Effector memory CD4-positive, alpha-beta T cell (primary cell): ENCODE data around the gene PCDHA8.
"Not testable (repeated sequence)": the region's sequence is repeated elsewhere in the genome, so short reads cannot be mapped to it uniquely, and the experiment has no call there.

Experiments used
- DNase-seq, 3 donors: peaks; one replicate each; pipeline ENCODE4 v3.0.0-alpha.2; 2020
- H3K27ac ChIP-seq: 2 replicates; pipeline ENCODE4 v1.7.0; 2013; ENCODE audit warnings: mild to moderate bottlenecking, low read length, moderate library complexity; ENCODE audit not compliant: insufficient read depth, poor library complexity, severe bottlenecking
- H3K27me3 ChIP-seq: replicated peaks from 2 replicates; pipeline ENCODE4 v1.7.0; 2013; ENCODE audit warnings: mild to moderate bottlenecking, low read length; ENCODE audit not compliant: insufficient read depth, control insufficient read depth, poor library complexity, severe bottlenecking
- H3K36me3 ChIP-seq: 2 replicates; pipeline ENCODE4 v1.7.0; 2013; ENCODE audit warnings: mild to moderate bottlenecking, low read length, moderate library complexity; ENCODE audit not compliant: control insufficient read depth, insufficient read depth
- H3K4me1 ChIP-seq: 2 replicates; pipeline ENCODE4 v1.7.0; 2013; ENCODE audit warnings: low read length, mild to moderate bottlenecking; ENCODE audit not compliant: control insufficient read depth, insufficient read depth, poor library complexity, severe bottlenecking
- H3K4me3 ChIP-seq: 2 replicates; pipeline ENCODE4 v1.7.0; 2013; ENCODE audit warnings: low read length, low read depth, mild to moderate bottlenecking; ENCODE audit not compliant: insufficient read depth, poor library complexity, severe bottlenecking
- H3K9me3 ChIP-seq: 2 replicates; pipeline ENCODE4 v1.7.0; 2013; ENCODE audit warnings: mild to moderate bottlenecking, low read length, moderate library complexity; ENCODE audit not compliant: control insufficient read depth

PCDHA8 gene

DNA sequence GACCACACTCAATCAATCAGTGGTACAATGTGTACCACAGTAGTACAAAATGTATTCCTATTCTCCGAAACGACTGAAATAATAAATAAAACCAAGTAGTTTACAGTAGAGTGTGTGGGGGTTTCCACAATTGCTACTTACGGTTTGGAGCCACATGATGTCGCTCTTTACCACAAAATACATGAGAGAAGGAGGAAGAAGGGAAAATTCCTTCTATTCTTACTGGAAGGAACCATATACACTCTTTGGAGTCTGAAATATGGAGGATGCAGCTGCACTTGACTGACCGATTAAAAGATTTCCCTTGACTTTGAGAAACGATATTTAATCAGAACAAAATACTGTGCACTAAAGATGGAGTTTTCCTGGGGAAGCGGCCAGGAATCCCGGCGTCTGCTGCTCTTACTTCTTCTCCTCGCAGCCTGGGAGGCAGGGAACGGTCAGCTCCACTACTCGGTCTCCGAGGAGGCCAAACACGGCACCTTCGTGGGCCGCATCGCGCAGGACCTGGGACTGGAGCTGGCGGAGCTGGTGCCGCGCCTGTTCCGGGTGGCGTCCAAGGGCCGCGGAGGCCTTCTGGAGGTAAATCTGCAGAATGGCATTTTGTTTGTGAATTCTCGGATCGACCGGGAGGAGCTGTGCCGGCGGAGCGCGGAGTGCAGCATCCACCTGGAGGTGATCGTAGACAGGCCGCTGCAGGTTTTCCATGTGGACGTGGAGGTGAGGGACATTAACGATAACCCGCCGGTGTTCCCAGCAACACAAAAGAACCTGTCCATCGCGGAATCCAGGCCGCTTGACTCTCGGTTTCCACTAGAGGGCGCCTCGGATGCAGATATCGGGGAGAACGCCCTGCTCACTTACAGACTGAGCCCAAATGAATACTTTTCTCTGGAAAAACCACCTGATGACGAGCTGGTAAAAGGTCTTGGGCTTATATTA, 33.9 kb upstream of the PCDHA8 start, which contains the start of gene PCDHA4:
TSS of gene PCDHA4 (plus strand) at position 235 of the 942 bp plus-strand sequence.
- H3K27ac ChIP-seq = no peak within 1 kb of the TSS
- no peaks in the 10 kb centered on the region for H3K4me1 ChIP-seq
- H3K9me3 ChIP-seq = no peaks in the 10 kb centered on the region
- H3K4me3 ChIP-seq = no peak within 1 kb of the TSS
- DNase-seq = no peak
- no peaks in the 10 kb centered on the region for H3K36me3 ChIP-seq
- H3K27me3 ChIP-seq = peaks cover 8% of the 10 kb centered on the region

DNA sequence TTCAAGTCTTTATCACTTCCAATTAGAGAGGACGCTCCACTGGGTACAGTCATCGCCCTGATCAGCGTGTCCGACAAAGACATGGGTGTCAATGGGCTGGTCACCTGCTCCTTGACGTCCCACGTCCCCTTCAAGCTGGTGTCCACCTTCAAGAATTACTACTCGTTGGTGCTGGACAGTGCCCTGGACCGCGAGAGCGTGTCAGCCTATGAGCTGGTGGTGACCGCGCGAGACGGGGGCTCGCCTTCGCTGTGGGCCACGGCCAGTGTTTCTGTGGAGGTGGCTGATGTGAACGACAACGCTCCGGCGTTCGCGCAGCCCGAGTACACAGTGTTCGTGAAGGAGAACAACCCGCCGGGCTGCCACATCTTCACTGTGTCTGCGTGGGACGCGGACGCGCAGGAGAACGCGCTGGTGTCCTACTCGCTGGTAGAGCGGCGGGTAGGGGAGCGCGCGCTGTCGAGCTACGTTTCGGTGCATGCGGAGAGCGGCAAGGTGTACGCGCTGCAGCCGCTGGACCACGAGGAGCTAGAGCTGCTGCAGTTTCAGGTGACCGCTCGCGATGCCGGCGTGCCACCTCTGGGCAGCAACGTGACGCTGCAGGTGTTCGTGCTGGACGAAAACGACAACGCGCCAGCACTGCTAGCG, 32.6 kb upstream of the PCDHA8 start:
- not testable (repeated sequence) for H3K27ac ChIP-seq, H3K36me3 ChIP-seq, H3K9me3 ChIP-seq, H3K4me3 ChIP-seq, H3K4me1 ChIP-seq, H3K27me3 ChIP-seq, DNase-seq

DNA sequence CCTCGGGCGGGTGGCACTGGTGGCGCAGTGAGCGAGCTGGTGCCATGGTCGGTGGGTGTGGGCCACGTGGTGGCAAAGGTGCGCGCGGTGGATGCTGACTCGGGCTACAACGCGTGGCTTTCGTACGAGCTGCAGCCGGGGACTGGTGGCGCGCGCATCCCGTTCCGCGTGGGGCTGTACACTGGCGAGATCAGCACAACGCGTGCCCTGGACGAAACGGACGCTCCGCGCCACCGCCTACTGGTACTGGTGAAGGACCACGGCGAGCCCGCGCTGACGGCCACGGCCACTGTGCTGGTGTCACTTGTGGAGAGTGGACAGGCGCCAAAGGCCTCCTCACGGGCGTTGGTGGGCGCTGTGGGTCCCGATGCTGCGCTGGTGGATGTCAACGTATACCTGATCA, 32.1 kb upstream of the PCDHA8 start:
- H3K4me3 ChIP-seq = no peak overlapping the region
- H3K27me3 ChIP-seq = peaks cover 8% of the 10 kb centered on the region
- H3K36me3 ChIP-seq = no peaks in the 10 kb centered on the region
- H3K4me1 ChIP-seq = no peaks in the 10 kb centered on the region
- no peak for DNase-seq
- no peaks in the 10 kb centered on the region for H3K9me3 ChIP-seq
- H3K27ac ChIP-seq = no peak overlapping the region

DNA sequence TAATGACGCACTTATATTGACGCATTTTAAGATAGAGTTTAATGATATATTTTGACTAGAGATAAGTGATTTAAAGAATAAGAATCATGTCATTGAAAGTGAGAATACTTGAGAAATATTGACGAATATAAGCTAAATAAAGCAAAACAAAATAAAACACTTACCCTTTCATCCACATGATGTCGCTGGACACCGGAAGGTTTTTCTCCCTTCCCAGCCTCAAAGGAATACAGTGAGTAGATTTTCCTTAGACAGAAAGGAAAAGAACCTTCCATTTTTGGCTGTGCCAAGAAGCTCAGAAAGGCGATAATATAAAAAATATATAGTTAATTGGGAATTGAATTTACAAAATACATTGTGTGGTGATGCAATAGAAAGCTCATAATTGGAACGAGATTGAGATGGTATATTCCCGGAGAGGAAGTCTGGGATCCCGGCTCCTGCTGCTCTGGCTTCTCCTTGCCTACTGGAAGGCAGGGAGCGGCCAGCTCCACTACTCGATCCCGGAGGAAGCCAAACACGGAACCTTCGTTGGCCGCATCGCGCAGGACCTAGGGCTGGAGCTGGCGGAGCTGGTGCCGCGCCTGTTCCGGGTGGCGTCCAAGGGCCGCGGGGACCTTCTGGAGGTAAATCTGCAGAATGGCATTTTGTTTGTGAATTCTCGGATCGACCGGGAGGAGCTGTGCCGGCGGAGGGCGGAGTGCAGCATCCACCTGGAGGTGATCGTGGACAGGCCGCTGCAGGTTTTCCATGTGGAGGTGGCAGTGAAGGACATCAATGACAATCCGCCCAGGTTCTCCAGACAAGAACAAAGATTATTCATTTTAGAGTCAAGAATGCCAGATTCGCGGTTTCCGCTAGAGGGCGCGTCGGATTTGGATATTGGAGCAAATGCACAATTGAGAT, 19.4 kb upstream of the PCDHA8 start, which contains the start of gene PCDHA5:
TSS of gene PCDHA5 (plus strand) at position 239 of the 906 bp plus-strand sequence.
- Histone ChIP-seq H3K27ac (no peak within 1 kb of the TSS), H3K4me1 (no peaks in the 10 kb centered on the region), H3K27me3 (peaks cover 3% of the 10 kb centered on the region), H3K36me3 (no peaks in the 10 kb centered on the region), H3K4me3 (no peak within 1 kb of the TSS), H3K9me3 (no peaks in the 10 kb centered on the region)
- no peak for DNase-seq

DNA sequence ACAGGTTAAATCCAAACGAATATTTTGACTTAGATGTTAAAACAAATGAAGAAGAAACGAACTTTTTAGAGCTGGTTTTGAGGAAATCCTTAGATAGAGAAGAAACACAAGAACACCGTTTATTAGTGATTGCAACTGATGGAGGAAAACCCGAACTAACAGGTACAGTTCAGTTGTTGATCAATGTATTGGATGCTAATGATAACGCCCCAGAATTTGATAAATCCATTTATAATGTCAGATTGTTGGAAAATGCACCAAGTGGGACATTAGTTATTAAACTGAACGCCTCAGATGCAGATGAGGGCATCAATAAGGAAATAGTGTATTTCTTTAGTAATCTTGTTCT, 18.7 kb upstream of the PCDHA8 start:
- no peak overlapping the region for H3K4me3 ChIP-seq
- no peaks in the 10 kb centered on the region for H3K9me3 ChIP-seq
- DNase-seq = no peak
- peaks cover 3% of the 10 kb centered on the region for H3K27me3 ChIP-seq
- no peaks in the 10 kb centered on the region for H3K4me1 ChIP-seq
- H3K27ac ChIP-seq = no peak overlapping the region
- H3K36me3 ChIP-seq = no peaks in the 10 kb centered on the region

DNA sequence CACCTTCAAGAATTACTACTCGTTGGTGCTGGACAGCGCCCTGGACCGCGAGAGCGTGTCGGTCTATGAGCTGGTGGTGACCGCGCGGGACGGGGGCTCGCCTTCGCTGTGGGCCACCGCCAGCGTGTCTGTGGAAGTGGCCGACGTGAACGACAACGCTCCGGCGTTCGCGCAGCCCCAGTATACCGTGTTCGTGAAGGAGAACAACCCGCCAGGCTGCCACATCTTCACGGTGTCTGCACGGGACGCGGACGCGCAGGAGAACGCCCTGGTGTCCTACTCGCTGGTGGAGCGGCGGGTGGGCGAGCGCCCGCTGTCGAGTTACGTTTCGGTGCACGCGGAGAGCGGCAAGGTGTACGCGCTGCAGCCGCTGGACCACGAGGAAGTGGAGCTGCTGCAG, 18.0 kb upstream of the PCDHA8 start:
- H3K4me1 ChIP-seq, H3K9me3 ChIP-seq, DNase-seq, H3K27ac ChIP-seq, H3K36me3 ChIP-seq, H3K4me3 ChIP-seq, H3K27me3 ChIP-seq: not testable (repeated sequence)

DNA sequence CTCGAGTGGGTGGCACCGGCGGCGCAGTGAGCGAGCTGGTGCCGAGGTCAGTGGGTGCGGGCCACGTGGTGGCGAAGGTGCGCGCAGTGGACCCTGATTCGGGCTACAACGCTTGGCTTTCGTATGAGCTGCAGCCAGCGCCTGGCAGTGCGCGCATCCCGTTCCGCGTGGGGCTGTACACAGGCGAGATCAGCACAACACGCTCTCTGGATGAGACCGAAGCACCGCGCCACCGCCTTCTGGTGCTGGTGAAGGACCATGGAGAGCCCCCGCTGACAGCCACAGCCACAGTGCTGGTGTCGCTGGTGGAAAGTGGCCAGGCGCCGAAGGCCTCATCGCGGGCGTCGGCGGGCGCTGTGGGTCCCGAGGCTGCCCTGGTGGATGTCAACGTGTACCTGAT, 17.5 kb upstream of the PCDHA8 start:
- peaks cover 3% of the 10 kb centered on the region for H3K27me3 ChIP-seq
- H3K36me3 ChIP-seq = no peaks in the 10 kb centered on the region
- H3K4me1 ChIP-seq = no peaks in the 10 kb centered on the region
- no peak for DNase-seq
- no peaks in the 10 kb centered on the region for H3K9me3 ChIP-seq
- H3K27ac ChIP-seq = no peak overlapping the region
- no peak overlapping the region for H3K4me3 ChIP-seq

DNA sequence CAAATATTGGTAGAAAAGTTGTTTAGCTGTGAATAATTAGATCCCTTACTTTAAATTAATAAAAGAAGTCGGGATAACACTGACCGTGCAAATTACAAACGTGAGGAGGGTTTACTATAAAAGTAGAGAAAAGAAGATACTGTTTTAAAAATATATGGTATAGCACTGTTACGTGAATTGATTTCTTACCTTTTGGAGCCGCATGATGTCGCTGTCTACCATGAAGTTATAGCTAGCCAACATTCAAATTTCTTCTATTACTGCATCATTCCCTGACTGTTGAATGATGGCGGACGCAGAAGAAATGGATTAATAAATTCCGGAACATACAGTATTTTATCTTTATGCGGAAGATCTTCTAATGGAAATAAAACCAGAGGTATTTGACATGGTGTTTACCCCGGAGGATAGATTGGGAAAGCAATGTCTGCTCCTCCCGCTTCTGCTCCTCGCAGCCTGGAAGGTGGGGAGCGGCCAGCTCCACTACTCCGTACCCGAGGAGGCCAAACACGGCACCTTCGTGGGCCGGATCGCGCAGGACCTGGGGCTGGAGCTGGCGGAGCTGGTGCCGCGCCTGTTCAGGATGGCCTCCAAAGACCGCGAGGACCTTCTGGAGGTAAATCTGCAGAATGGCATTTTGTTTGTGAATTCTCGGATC, 13.2 kb upstream of the PCDHA8 start, which contains the start of gene PCDHA6:
TSS of gene PCDHA6 (plus strand) at position 257 of the 658 bp plus-strand sequence. CDS start at position 389, 132 bp downstream.
- no peaks in the 10 kb centered on the region for H3K4me1 ChIP-seq
- no peaks in the 10 kb centered on the region for H3K36me3 ChIP-seq
- no peak within 1 kb of the TSS for H3K27ac ChIP-seq
- no peaks in the 10 kb centered on the region for H3K9me3 ChIP-seq
- H3K27me3 ChIP-seq = no peaks in the 10 kb centered on the region
- H3K4me3 ChIP-seq = no peak within 1 kb of the TSS
- DNase-seq = no peak

DNA sequence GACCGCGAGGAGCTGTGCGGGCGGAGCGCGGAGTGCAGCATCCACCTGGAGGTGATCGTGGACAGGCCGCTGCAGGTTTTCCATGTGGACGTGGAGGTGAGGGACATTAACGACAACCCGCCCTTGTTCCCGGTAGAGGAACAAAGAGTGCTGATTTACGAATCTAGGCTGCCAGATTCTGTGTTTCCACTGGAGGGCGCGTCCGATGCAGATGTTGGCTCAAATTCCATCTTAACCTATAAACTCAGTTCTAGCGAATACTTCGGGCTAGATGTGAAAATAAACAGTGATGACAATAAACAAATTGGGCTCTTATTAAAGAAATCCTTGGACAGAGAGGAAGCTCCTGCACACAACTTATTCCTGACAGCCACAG, 12.6 kb upstream of the PCDHA8 start:
- no peak for DNase-seq
- Histone ChIP-seq H3K9me3 (no peaks in the 10 kb centered on the region), H3K36me3 (no peaks in the 10 kb centered on the region), H3K27ac (no peak overlapping the region), H3K27me3 (no peaks in the 10 kb centered on the region), H3K4me1 (no peaks in the 10 kb centered on the region), H3K4me3 (no peak overlapping the region)
